ENCODE data around the gene COL4A1. TPM values are rescaled to one million over a fixed set of nuclear protein-coding genes. Genes with fewer than 3 reads are reported as not detected.

Gene COL4A1
- total and polyA plus RNA-seq, 11 donors, result 52.6 to 428 (median 184) TPM

GRCh38 chr13:110182003-110182402 lies 125.0 kb downstream of the COL4A1 start:
- intact Hi-C loops (cut with DNase I), result no loop called here
- no peak for DNase-seq
- no peaks in the 10 kb centered on the region for H3K9me3 ChIP-seq
- H3K27ac ChIP-seq, result no peak overlapping the region
- H3K4me1 ChIP-seq, result peaks cover 0 to 4% (median 0%) of the 10 kb centered on the region in 12 donors
- ATAC-seq, result no peak
- WGBS, 4 donors, result 67 to 92% (median 87%) methylated on average over 10 to 11 of the region's 11 CpGs
- H3K27me3 ChIP-seq, result no peaks in the 10 kb centered on the region
- no peak overlapping the region for H3K4me3 ChIP-seq
- peaks cover 10 to 100% (median 100%) of the 10 kb centered on the region in 9 donors for H3K36me3 ChIP-seq
- TF ChIP-seq CTCF (IDR thresholded peaks at IDR 0.05) (no peak), POLR2A (IDR thresholded peaks at IDR 0.05) (no peak)

- no peak for TF ChIP-seq CTCF (IDR thresholded peaks at IDR 0.05)
- no peak for TF ChIP-seq POLR2A (IDR thresholded peaks at IDR 0.05)
- H3K36me3 ChIP-seq, result peaks cover 12 to 100% (median 100%) of the 10 kb centered on the region in 9 donors
- 54 to 76% (median 65%) methylated on average over 1 of the region's 1 CpG for WGBS, 4 donors
- DNase-seq (no peak), ATAC-seq (no peak)
- H3K27me3 ChIP-seq, result no peaks in the 10 kb centered on the region
- no peak overlapping the region for H3K27ac ChIP-seq
- intact Hi-C loops (cut with DNase I), result no loop called here
- no peaks in the 10 kb centered on the region for H3K4me1 ChIP-seq
- no peak overlapping the region for H3K4me3 ChIP-seq
- H3K9me3 ChIP-seq, result no peaks in the 10 kb centered on the region
Observed at GRCh38 chr13:110179857-110180147, 127.2 kb downstream of the COL4A1 start.

- no peaks in the 10 kb centered on the region for H3K9me3 ChIP-seq
- intact Hi-C loops (cut with DNase I), result no loop called here
- no peak for DNase-seq
- ATAC-seq, result no peak
- TF ChIP-seq POLR2A (IDR thresholded peaks at IDR 0.05) (no peak), CTCF (IDR thresholded peaks at IDR 0.05) (no peak)
- H3K27ac ChIP-seq, result no peak overlapping the region
- 92 to 93% (median 92%) methylated on average over 15 to 16 of the region's 16 CpGs for WGBS, 4 donors
- no peaks in the 10 kb centered on the region for H3K4me1 ChIP-seq
- no peak overlapping the region for H3K4me3 ChIP-seq
- peaks cover 12 to 100% (median 100%) of the 10 kb centered on the region in 9 donors for H3K36me3 ChIP-seq
- no peaks in the 10 kb centered on the region for H3K27me3 ChIP-seq
Observed at GRCh38 chr13:110179116-110179856, 127.7 kb downstream of the COL4A1 start.

- peaks cover 17 to 100% (median 100%) of the 10 kb centered on the region in 9 donors for H3K36me3 ChIP-seq
- 93 to 97% (median 95%) methylated on average over 5 to 8 of the region's 8 CpGs for WGBS, 4 donors
- intact Hi-C loops (cut with DNase I), result no loop called here
- ATAC-seq, result no peak
- TF ChIP-seq POLR2A (IDR thresholded peaks at IDR 0.05) (no peak), CTCF (IDR thresholded peaks at IDR 0.05) (no peak)
- H3K4me1 ChIP-seq, result no peaks in the 10 kb centered on the region
- H3K27me3 ChIP-seq, result no peaks in the 10 kb centered on the region
- peaks cover 0 to 7% (median 0%) of the 10 kb centered on the region in 12 donors for H3K9me3 ChIP-seq
- no peak for DNase-seq
- H3K27ac ChIP-seq, result no peak overlapping the region
- H3K4me3 ChIP-seq, result no peak overlapping the region
Observed at GRCh38 chr13:110177790-110178189, 129.2 kb downstream of the COL4A1 start.

Measured in heart left ventricle (tissue), 16 donors.